Measurements from ENCODE around the gene LRRN2.

The LRRN2 gene

GRCh38 chr1:204712708-204713430 lies 27.3 kb upstream of the LRRN2 start:
- DNase-seq (ENCODE audit: low read depth in 2 of 2), result no peak

- no peak for DNase-seq (ENCODE audit: low read depth in 2 of 2)
Measured at GRCh38 chr1:204711947-204712701, 26.6 kb upstream of the LRRN2 start.

DNA sequence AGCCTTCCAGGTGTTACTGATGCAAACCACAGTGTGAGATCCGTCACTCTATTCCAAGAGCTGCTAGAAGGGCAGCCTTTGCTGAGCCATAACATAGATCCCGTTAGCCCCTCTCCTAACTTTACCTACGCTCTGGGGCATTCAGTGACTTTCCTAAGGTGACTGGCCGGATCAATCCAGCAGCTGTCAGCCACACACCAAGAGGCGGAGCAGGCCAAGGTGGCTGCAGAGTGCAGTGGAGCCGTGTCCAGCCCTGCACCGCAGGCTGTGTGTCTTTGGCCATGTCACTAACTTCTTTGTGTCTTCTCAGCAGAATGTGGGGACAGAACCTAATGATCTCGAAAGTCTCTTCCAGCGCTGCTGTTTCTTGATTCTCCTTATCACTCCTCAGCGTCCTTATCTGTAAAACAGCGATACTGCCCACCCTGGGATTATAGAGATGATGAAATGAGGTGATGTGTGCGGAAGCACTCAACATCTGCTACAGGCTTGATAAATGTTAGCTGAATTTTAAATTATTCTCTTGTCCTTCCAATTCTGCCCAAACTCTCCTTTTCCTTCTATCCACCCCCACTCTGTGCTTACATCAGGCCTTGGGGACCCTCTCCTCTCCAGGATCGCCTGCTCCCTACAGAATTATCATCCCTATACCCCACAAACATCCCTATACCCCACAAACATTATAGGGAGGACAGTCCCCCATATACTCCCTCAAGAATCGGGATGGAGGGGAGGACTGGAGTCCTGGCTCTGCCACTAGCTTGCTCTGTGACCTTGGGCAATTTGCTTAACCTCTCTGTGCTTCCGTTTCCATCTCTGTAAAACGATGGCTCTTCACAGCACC lies 25.8 kb upstream of the LRRN2 start:
- DNase-seq (ENCODE audit: low read depth in 2 of 2), result no peak

GRCh38 chr1:204709960-204710912 lies 24.7 kb upstream of the LRRN2 start:
- DNase-seq (ENCODE audit: low read depth in 2 of 2), result no peak

- DNase-seq (ENCODE audit: low read depth in 2 of 2), result no peak
Measured at GRCh38 chr1:204709021-204709420, 23.5 kb upstream of the LRRN2 start.

DNA sequence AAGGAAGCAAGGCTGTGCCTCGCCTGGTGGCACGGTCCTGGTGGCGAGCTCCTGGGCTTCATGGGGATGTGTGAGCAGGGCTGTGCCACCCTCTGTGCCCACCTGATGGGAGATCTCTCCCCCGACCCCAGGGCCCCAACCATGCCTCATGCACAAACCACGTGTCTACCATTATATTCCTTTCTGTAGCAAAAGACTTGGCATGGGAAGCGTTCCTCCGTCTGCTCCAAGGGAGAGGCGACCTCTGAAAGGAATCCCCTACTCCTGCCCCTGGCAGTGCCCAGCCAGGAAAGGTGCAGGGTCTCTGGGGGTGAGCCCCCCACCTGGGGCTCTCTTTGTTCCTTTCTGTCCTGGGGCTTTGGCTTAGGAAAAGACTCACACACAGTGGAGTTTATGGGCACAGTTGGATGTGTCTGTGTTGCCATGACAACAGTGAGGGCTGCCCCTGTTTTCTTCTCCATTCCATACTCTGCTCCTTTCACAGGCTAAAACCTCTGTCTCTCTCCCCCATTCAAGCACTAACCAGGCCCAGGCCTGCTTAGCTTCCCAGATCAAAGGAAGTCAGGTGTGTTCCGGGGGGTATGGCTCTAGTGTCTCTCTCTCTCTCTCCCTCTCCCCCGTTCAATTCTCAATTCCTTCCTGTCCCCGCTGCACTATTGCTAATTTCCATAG lies 21.4 kb upstream of the LRRN2 start:
- DNase-seq (ENCODE audit: low read depth in 2 of 2), result no peak

DNA sequence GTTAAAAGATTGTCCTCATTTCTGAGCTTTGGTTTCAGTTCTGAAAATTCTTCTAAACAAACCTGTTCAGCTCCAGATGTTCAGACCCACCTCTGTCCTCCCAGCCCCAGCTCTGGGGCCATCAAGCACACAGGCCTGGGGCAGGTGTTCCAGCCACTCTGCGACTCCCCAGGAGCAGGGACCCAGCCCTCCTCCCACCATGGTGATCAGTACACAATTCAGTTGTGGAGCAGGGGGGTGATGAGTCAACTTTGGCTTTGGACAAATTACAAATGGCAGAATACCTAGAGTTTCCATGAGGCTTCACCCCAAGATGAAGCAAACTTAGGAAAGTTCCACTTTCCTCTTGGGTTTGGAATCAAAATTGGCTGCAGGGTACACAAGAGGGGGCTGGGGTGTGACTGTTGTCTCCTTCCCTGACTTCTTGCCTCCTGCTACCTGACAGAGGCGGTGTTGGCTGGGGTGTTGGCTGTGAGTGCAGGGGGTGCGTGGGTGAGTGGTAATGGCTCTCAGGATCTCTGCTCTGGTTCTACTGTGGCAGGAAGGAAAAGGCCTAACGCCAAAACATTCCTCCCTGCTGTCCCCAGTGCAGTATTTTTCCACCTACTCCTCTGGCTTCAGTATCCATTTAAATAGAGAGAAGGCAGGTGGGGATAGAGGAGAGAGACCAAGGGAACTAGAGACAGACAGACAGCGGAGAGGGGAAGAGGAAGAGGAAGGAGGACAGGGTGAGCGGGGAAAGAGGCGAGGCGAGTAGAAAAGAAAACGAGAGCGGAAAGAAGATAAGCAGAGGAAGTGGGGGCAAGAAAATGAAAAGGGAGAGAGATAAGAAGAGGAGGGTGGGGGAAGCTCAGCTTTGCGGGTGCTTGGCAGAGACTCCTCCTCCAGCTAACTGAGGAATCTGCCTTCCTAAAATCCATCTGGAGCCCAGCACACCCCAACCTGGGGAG lies 20.6 kb upstream of the LRRN2 start:
- DNase-seq (ENCODE audit: low read depth in 2 of 2), result no peak

DNA sequence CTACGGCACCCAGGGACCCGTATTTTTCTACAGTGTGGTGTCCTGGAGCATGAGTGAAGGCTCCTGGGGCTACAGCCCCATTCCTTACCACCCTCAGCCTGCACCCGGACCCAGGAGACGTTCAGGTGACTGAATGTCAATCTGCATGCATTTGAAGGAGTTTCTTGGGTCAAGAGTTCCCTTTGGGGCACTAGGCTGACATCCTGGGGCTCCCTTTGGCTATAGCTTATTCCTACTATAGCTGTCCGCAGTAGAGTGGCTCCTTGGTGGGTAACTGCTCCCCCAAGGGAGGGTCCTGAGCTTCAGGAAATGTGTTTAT lies 19.9 kb upstream of the LRRN2 start:
- DNase-seq (ENCODE audit: low read depth in 2 of 2), result no peak

- no peak for DNase-seq (ENCODE audit: low read depth in 2 of 2)
Measured at GRCh38 chr1:204704794-204705492, 19.4 kb upstream of the LRRN2 start.

DNA sequence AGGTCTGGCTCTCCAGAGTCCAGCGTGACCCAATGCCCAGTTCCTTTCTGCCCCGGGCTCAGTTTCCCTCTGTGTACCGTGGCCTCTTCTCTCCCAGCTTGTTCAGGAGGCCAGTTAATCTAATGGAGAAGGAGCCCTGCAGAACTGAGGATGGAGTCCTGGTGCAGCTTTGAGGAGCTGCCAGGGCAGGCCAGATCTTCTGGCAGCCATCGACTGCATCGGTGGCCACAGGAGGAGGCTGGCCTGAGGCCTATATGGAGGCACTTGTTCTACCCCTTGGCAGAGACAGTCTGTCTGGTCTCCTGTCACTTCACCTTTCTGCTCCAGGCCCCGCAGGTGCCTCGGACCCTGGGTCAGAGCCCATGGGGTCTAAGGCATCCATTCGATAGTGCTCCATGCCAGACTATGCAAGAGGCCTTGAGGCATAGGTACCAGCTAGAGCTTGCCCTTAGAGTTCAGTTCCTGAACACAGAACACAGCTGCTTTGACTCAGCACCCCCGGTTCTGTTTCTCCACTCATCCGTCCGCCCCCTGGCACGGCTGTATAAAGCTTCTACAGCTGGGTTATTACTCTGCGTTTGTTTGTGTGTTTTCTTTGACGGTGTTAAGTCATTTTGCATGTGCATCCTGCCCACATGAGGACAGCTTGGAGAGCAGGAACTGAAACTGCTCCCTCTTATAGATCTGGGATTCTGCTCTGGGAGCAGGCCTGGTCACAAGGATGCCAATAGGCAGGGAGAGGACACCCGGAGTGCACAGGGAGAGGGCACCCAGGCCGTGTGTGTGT lies 18.5 kb upstream of the LRRN2 start:
- no peak for DNase-seq (ENCODE audit: low read depth in 2 of 2)

- no peak for DNase-seq (ENCODE audit: low read depth in 2 of 2)
Measured at GRCh38 chr1:204703268-204703664, 17.7 kb upstream of the LRRN2 start.

GRCh38 chr1:204702552-204703267 lies 17.2 kb upstream of the LRRN2 start:
- no peak for DNase-seq (ENCODE audit: low read depth in 2 of 2)

DNA sequence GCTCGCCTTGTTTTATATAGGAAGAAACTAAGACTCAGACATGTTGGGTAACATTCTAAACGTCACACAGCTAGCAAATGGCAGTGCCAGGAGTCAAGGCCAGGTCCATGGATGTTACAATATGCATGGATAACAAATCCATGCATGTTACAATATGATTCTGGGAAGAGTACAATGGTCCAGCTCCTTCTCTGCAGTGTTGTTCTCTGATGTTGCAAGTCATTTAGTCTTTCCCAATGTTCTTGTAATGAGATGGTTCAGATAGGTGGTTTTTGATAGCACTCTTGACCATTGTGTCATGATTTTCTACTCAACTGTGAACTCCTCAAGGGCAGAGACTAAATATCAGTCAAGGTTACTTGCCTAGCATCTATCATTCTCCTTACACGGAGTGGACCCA lies 15.7 kb upstream of the LRRN2 start:
- no peak for DNase-seq (ENCODE audit: low read depth in 2 of 2)

GRCh38 chr1:204697893-204698292 lies 12.4 kb upstream of the LRRN2 start:
- DNase-seq (ENCODE audit: low read depth in 2 of 2), result no peak

- DNase-seq (ENCODE audit: low read depth in 2 of 2), result no peak
Measured at GRCh38 chr1:204696606-204697005, 11.1 kb upstream of the LRRN2 start.

DNA sequence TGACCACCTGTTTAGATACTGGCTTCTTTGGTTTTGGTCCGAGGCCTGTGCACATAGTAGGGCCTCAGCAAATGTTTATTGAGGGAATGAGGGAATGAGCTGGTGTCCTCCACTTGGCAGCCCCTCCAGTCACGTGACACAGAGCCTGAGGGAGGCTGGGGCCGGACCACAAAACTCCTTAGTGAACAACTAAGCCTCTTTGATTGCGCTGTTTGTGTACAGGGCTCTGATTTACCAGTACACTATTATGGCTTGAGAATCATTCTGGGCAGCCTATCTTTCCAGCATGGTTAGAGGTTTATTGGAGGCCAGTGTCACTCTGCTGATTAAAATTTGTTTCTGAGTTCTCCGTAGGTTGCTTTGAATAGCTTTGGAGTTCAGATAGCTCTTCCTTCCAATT lies 10.2 kb upstream of the LRRN2 start:
- DNase-seq (ENCODE audit: low read depth in 2 of 2), result no peak

DNA sequence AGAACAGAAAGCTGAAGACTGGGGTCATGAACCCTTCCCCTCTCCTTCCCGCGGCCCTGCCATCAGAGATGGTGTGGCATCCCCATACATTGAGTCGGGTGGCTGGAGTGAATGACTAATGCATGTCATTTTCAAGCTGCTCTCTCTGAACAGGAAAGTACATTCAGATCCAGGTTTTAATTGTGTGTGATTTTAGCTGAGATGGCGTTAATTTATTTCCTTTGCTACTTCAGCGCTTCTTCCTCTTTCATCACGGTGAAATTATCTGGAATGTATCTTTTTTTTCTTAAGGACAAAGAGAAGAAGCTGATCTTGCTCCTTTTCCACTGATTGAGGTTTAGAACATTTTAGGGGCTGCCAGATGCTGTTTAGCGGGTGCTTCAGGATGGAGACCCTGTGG lies 8.6 kb upstream of the LRRN2 start:
- DNase-seq (ENCODE audit: low read depth in 2 of 2), result no peak
